NT2/D1 (cell line): ENCODE results near the gene MAN1A2.

Source experiments
- DNase-seq: peaks from one replicate; pipeline ENCODE4 v3.0.0-alpha.2; 2011; ENCODE audit warnings: low read depth, low spot score
- H3K27me3 ChIP-seq: 2 replicates; pipeline ENCODE4 v1.6.0; 2011; ENCODE audit warnings: mild to moderate bottlenecking; ENCODE audit not compliant: insufficient read length, insufficient read depth
- H3K36me3 ChIP-seq: 2 replicates; pipeline ENCODE4 v1.6.1; 2011; ENCODE audit warnings: mild to moderate bottlenecking, low read length, mixed read lengths; ENCODE audit not compliant: insufficient read depth, insufficient read length
- H3K4me1 ChIP-seq: 2 replicates; pipeline ENCODE4 v1.5.1; 2011; ENCODE audit not compliant: insufficient read depth, insufficient read length
- H3K4me3 ChIP-seq: 2 replicates; pipeline ENCODE4 v1.5.1; 2011; ENCODE audit warnings: low read depth; ENCODE audit not compliant: insufficient read length
- H3K9ac ChIP-seq: 2 replicates; pipeline ENCODE4 v1.6.0; 2011; ENCODE audit warnings: low read depth; ENCODE audit not compliant: insufficient read length
- H3K9me3 ChIP-seq: 2 replicates; pipeline ENCODE4 v1.5.1; 2011; ENCODE audit warnings: mild to moderate bottlenecking, low read length; ENCODE audit not compliant: insufficient read depth
- SUZ12 ChIP-seq: IDR thresholded peaks from 2 replicates; pipeline ENCODE4 v1.6.1; 2011; ENCODE audit not compliant: insufficient read length, insufficient read depth; ENCODE audit errors: extremely low read depth
- YY1 ChIP-seq: IDR thresholded peaks from 2 replicates; pipeline ENCODE4 v1.6.1; 2011; ENCODE audit not compliant: insufficient read length, insufficient read depth
- ZNF274 ChIP-seq: IDR thresholded peaks from 2 replicates; pipeline ENCODE4 v1.6.1; 2011; ENCODE audit warnings: mild to moderate bottlenecking, low read depth, low read length

The MAN1A2 gene

DNA sequence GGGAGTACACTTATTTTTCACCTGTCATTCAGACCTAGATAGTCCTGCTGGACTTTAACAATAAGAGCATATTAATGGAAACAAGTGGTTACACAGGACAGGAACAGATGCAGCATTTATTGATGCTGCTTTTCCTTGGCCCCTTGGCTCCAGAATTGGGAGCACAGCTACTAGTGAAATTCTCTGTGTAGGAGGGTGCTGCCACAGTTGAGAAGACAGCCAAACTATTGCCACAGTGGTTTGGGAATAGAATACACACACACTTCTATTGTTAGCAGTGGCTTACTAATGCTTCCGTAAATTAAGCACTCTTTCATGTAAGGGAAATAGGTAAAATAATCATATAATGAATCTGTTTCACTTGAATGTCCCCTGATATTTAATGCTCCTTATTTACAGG, 133.3 kb downstream of the MAN1A2 start:
- Histone ChIP-seq H3K36me3 (peaks cover 2% of the 10 kb centered on the region), H3K27me3 (no peaks in the 10 kb centered on the region), H3K9ac (no peak overlapping the region), H3K4me3 (no peak overlapping the region), H3K9me3 (no peaks in the 10 kb centered on the region), H3K4me1 (no peaks in the 10 kb centered on the region)
- DNase-seq: no peak
- no peak for TF ChIP-seq ZNF274
- TF ChIP-seq SUZ12: no peak
- no peak for TF ChIP-seq YY1

- no peaks in the 10 kb centered on the region for H3K27me3 ChIP-seq
- no peak for TF ChIP-seq SUZ12
- no peak for TF ChIP-seq ZNF274
- TF ChIP-seq YY1: no peak
- DNase-seq: no peak
- peaks cover 2% of the 10 kb centered on the region for H3K36me3 ChIP-seq
- H3K9ac ChIP-seq: no peak overlapping the region
- H3K4me1 ChIP-seq: no peaks in the 10 kb centered on the region
- H3K9me3 ChIP-seq: no peaks in the 10 kb centered on the region
- H3K4me3 ChIP-seq: no peak overlapping the region
Measured at GRCh38 chr1:117501281-117501680, 134.0 kb downstream of the MAN1A2 start.

GRCh38 chr1:117511273-117511672, 144.0 kb downstream of the MAN1A2 start:
- H3K27me3 ChIP-seq: no peaks in the 10 kb centered on the region
- no peak overlapping the region for H3K4me3 ChIP-seq
- no peak overlapping the region for H3K9ac ChIP-seq
- DNase-seq: no peak
- no peaks in the 10 kb centered on the region for H3K4me1 ChIP-seq
- TF ChIP-seq ZNF274 (no peak), SUZ12 (no peak), YY1 (no peak)
- H3K9me3 ChIP-seq: no peaks in the 10 kb centered on the region
- no peaks in the 10 kb centered on the region for H3K36me3 ChIP-seq

GRCh38 chr1:117512728-117513321, 145.6 kb downstream of the MAN1A2 start:
- Histone ChIP-seq H3K4me1 (no peaks in the 10 kb centered on the region), H3K9ac (no peak overlapping the region), H3K4me3 (no peak overlapping the region), H3K9me3 (no peaks in the 10 kb centered on the region), H3K36me3 (no peaks in the 10 kb centered on the region), H3K27me3 (no peaks in the 10 kb centered on the region)
- DNase-seq: no peak
- TF ChIP-seq ZNF274 (no peak), YY1 (no peak), SUZ12 (no peak)

GRCh38 chr1:117523111-117523510, 155.9 kb downstream of the MAN1A2 start:
- Histone ChIP-seq H3K36me3 (peaks cover 2% of the 10 kb centered on the region), H3K9ac (no peak overlapping the region), H3K4me1 (no peaks in the 10 kb centered on the region), H3K4me3 (no peak overlapping the region), H3K27me3 (no peaks in the 10 kb centered on the region), H3K9me3 (no peaks in the 10 kb centered on the region)
- no peak for DNase-seq
- TF ChIP-seq ZNF274: no peak
- TF ChIP-seq SUZ12: no peak
- TF ChIP-seq YY1: no peak

- no peaks in the 10 kb centered on the region; the same call in 1 of the 2 replicates for H3K9me3 ChIP-seq
- TF ChIP-seq YY1 (no peak), SUZ12 (no peak), ZNF274 (no peak)
- no peaks in the 10 kb centered on the region for H3K4me1 ChIP-seq
- H3K9ac ChIP-seq: no peak overlapping the region
- H3K4me3 ChIP-seq: no peak overlapping the region
- H3K36me3 ChIP-seq: peaks cover 2% of the 10 kb centered on the region
- no peaks in the 10 kb centered on the region for H3K27me3 ChIP-seq
- DNase-seq: no peak
Measured at GRCh38 chr1:117527074-117527473, 159.8 kb downstream of the MAN1A2 start.

DNA sequence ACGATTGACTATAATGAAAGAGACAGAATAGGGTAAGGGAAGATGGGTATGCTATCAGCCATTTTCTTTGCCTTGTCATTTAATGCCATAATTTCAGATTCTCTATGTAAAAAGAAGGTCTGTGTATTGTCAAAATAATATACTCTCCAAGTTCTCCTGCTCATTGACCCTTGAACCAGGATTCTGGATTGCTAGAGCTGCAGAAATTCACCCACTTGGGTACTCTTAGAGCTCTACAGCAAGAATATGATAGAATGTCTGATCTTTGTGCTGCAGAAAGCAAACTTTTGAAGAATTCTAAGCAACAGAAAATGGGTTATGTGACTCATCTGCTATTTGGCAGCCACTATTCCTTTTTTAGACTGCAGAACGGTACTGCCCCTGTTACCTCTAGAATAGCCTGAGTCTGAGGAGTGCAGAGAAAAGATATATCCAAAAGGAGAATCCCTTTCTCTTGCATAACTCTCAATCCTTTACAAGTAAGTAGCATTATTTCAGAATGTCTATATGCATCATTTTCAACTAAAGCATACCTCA, 160.4 kb downstream of the MAN1A2 start:
- H3K4me3 ChIP-seq: no peak overlapping the region
- H3K9me3 ChIP-seq: no peaks in the 10 kb centered on the region; the same call in 1 of the 2 replicates
- TF ChIP-seq SUZ12 (no peak), YY1 (no peak), ZNF274 (no peak)
- no peaks in the 10 kb centered on the region for H3K4me1 ChIP-seq
- H3K27me3 ChIP-seq: no peaks in the 10 kb centered on the region
- H3K36me3 ChIP-seq: peaks cover 2% of the 10 kb centered on the region
- no peak for DNase-seq
- H3K9ac ChIP-seq: no peak overlapping the region
